ENCODE measurements around the gene GBA3.

DNA sequence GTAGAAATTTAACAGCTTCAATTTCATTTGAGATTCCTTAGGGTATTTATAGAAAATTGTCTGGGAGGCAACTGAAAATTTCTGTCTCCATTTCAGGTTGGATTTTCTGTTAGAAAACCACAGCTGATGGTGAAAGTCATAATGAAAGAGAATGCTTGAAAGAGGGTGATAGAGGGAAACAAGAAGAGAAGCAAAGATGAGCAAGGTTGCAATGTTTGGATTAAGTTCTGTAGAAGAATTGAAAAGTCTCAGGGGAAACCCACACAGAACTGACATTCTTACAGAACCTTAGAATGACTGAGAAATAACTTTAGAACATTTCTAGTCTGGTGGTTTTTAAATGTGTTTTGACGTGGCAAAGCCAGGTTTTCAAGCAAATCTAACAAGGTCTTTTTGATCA lies 14.7 kb downstream of the GBA3 start:
- TF ChIP-seq, protein P1, sequence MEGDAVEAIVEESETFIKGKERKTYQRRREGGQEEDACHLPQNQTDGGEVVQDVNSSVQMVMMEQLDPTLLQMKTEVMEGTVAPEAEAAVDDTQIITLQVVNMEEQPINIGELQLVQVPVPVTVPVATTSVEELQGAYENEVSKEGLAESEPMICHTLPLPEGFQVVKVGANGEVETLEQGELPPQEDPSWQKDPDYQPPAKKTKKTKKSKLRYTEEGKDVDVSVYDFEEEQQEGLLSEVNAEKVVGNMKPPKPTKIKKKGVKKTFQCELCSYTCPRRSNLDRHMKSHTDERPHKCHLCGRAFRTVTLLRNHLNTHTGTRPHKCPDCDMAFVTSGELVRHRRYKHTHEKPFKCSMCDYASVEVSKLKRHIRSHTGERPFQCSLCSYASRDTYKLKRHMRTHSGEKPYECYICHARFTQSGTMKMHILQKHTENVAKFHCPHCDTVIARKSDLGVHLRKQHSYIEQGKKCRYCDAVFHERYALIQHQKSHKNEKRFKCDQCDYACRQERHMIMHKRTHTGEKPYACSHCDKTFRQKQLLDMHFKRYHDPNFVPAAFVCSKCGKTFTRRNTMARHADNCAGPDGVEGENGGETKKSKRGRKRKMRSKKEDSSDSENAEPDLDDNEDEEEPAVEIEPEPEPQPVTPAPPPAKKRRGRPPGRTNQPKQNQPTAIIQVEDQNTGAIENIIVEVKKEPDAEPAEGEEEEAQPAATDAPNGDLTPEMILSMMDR (IDR thresholded peaks at IDR 0.05) = no peak
- TF ChIP-seq POLR2A (IDR thresholded peaks at IDR 0.05) = no peak
